ENCODE data around the gene SPATA20.

The SPATA20 gene

GRCh38 chr17:50594128-50594823, 47.3 kb downstream of the SPATA20 start:
- in situ Hi-C loops (cut with HindIII; ENCODE audit: low sequenced_read_pairs): no loop called here

GRCh38 chr17:50594892-50595291, 47.9 kb downstream of the SPATA20 start:
- in situ Hi-C loops (cut with HindIII; ENCODE audit: low sequenced_read_pairs): no loop called here

GRCh38 chr17:50596191-50597037, 49.4 kb downstream of the SPATA20 start:
- in situ Hi-C loops (cut with HindIII; ENCODE audit: low sequenced_read_pairs): no loop called here

- in situ Hi-C loops (cut with HindIII; ENCODE audit: low sequenced_read_pairs): no loop called here
Measured at GRCh38 chr17:50598487-50598886, 51.5 kb downstream of the SPATA20 start.

- in situ Hi-C loops (cut with HindIII; ENCODE audit: low sequenced_read_pairs): no loop called here
Measured at GRCh38 chr17:50599606-50600005, 52.6 kb downstream of the SPATA20 start.

GRCh38 chr17:50601823-50602375, 54.9 kb downstream of the SPATA20 start:
- in situ Hi-C loops (cut with HindIII; ENCODE audit: low sequenced_read_pairs): no loop called here

GRCh38 chr17:50602836-50603235, 55.9 kb downstream of the SPATA20 start:
- in situ Hi-C loops (cut with HindIII; ENCODE audit: low sequenced_read_pairs): no loop called here

GRCh38 chr17:50603340-50603739, 56.4 kb downstream of the SPATA20 start:
- in situ Hi-C loops (cut with HindIII; ENCODE audit: low sequenced_read_pairs): no loop called here

GRCh38 chr17:50604513-50604912, 57.5 kb downstream of the SPATA20 start:
- in situ Hi-C loops (cut with HindIII; ENCODE audit: low sequenced_read_pairs): no loop called here

- in situ Hi-C loops (cut with HindIII; ENCODE audit: low sequenced_read_pairs): no loop called here
Measured at GRCh38 chr17:50605429-50605828, 58.5 kb downstream of the SPATA20 start.

Data from DLD1 (cell line).